Left lung (tissue), 10 donors: ENCODE measurements around the gene CYP19A1. TPM values are rescaled to one million over a fixed set of nuclear protein-coding genes. Genes with fewer than 3 reads are reported as not detected.

Experiments
- ATAC-seq: fragments of 200-7000 bp; cut with Tn5 transposase; one replicate; pipeline ENCODE4 v1.9.1; 2020; ENCODE audit warnings: moderate library complexity
- DNase-seq, 4 donors: peaks; one replicate each; pipeline ENCODE4 v3.0.0-alpha.2; 2013 to 2020
- H3K27ac ChIP-seq, 2 donors: fragments of 200-600 bp; sonication (generic) in 1 of 2; one replicate each; pipeline versions ENCODE4 v1.5.0 to v1.8.0; 2020 to 2021
- H3K27me3 ChIP-seq, 2 donors: fragments of 200-600 bp; sonication (generic) in 1 of 2; one replicate each; pipeline versions ENCODE4 v1.5.0 to v1.8.0; 2020 to 2021
- H3K36me3 ChIP-seq, 2 donors: fragments of 200-600 bp; sonication (generic) in 1 of 2; one replicate each; pipeline versions ENCODE4 v1.5.0 to v1.8.0; 2020 to 2021
- H3K4me1 ChIP-seq, 2 donors: fragments of 200-600 bp; one replicate each; pipeline ENCODE4 v1.8.0; 2021
- H3K4me3 ChIP-seq, 2 donors: fragments of 200-600 bp; sonication (generic) in 1 of 2; one replicate each; pipeline versions ENCODE4 v1.5.0 to v1.8.0; 2020 to 2021; ENCODE audit warnings: mild to moderate bottlenecking in 1 of 2
- H3K9me3 ChIP-seq, 2 donors: fragments of 200-600 bp; sonication (generic) in 1 of 2; one replicate each; pipeline versions ENCODE4 v1.5.0 to v1.8.0; 2020 to 2021
- CTCF ChIP-seq, 2 donors: fragments of 200-600 bp; sonication (generic) in 1 of 2; IDR thresholded peaks; one replicate each; pipeline versions ENCODE4 v1.5.0 to v1.8.0; 2021; ENCODE audit warnings: antibody characterized with exemption in 2 of 2
- intact Hi-C, 2 donors: fragments of 100-400 bp; cut with DNase I; formaldehyde crosslinking; loops; one replicate each; pipeline versions ENCODE4 v1.11.2 to v1.14.2; 2022
- polyA plus RNA-seq, 6 donors: library from polyadenylated mRNA; unstranded; fragments of 120-200 nt; gene quantifications; one replicate each; pipeline ENCODE4 v1.2.1, GENCODE V29; 2013; ENCODE audit not compliant: insufficient read length in 6 of 6
- total RNA-seq, 2 donors: library from RNA; stranded (reverse); fragmentation: NEBNext Ultra II Directional; extraction: Animal tissue kit (Norgen Biotek cat#: 25700); gene quantifications; one replicate each; pipeline ENCODE4 v1.2.1, GENCODE V29; 2021
- donor health status: DM: no; HTN: yes; CAD: no.
- donor health status: DM: no; HTN: no; CAD: no.

The CYP19A1 gene
- total and polyA plus RNA-seq, 8 donors = 0.13 to 7.1 (median 0.47) TPM; not detected in 2

GRCh38 chr15:51185213-51186159, 152.9 kb downstream of the CYP19A1 start:
- TF ChIP-seq CTCF (IDR thresholded peaks at IDR 0.05) = no peak
- Histone ChIP-seq H3K27me3 (no peaks in the 10 kb centered on the region), H3K36me3 (no peaks in the 10 kb centered on the region), H3K4me3 (no peak overlapping the region), H3K27ac (peak overlapping the region in 1 of 2 donors; percentile 69), H3K9me3 (no peaks in the 10 kb centered on the region), H3K4me1 (peaks cover 0 to 42% of the 10 kb centered on the region in 2 donors)
- DNase-seq (no peak), ATAC-seq (peak; percentile 17)
- intact Hi-C loops = no loop called here

- Histone ChIP-seq H3K4me1 (peaks cover 0 to 35% of the 10 kb centered on the region in 2 donors), H3K27ac (peak overlapping the region in 1 of 2 donors; percentile 69), H3K9me3 (no peaks in the 10 kb centered on the region), H3K27me3 (no peaks in the 10 kb centered on the region), H3K4me3 (no peak overlapping the region), H3K36me3 (no peaks in the 10 kb centered on the region)
- ATAC-seq (peak; percentile 73), DNase-seq (no peak)
- intact Hi-C loops = no loop called here
- TF ChIP-seq CTCF (IDR thresholded peaks at IDR 0.05) = no peak
Measured at GRCh38 chr15:51184627-51185026, 153.8 kb downstream of the CYP19A1 start.

GRCh38 chr15:51183076-51183475, 155.3 kb downstream of the CYP19A1 start:
- TF ChIP-seq CTCF (IDR thresholded peaks at IDR 0.05) = no peak
- no peak for ATAC-seq

GRCh38 chr15:51181905-51182304, 156.5 kb downstream of the CYP19A1 start:
- Histone ChIP-seq H3K36me3 (no peaks in the 10 kb centered on the region), H3K9me3 (no peaks in the 10 kb centered on the region), H3K27me3 (no peaks in the 10 kb centered on the region), H3K4me1 (peaks cover 0 to 26% of the 10 kb centered on the region in 2 donors), H3K27ac (no peak overlapping the region), H3K4me3 (no peak overlapping the region)
- intact Hi-C loops = no loop called here
- no peak for DNase-seq
- TF ChIP-seq CTCF (IDR thresholded peaks at IDR 0.05) = no peak
- no peak for ATAC-seq

More at GRCh38 chr15:51183076-51183475, 155.3 kb downstream of the CYP19A1 start:
- peaks cover 0 to 35% of the 10 kb centered on the region in 2 donors for H3K4me1 ChIP-seq
- H3K36me3 ChIP-seq = no peaks in the 10 kb centered on the region
- intact Hi-C loops = no loop called here
- H3K27me3 ChIP-seq = no peaks in the 10 kb centered on the region
- no peak overlapping the region for H3K4me3 ChIP-seq
- no peaks in the 10 kb centered on the region for H3K9me3 ChIP-seq
- DNase-seq = no peak
- no peak overlapping the region for H3K27ac ChIP-seq

- H3K4me1 ChIP-seq = peaks cover 0 to 19% of the 10 kb centered on the region in 2 donors
- TF ChIP-seq CTCF (IDR thresholded peaks at IDR 0.05) = no peak
- no peaks in the 10 kb centered on the region for H3K36me3 ChIP-seq
- no peak for DNase-seq
- H3K27me3 ChIP-seq = no peaks in the 10 kb centered on the region
- no peak for ATAC-seq
- H3K9me3 ChIP-seq = no peaks in the 10 kb centered on the region
- H3K27ac ChIP-seq = no peak overlapping the region
- no peak overlapping the region for H3K4me3 ChIP-seq
- intact Hi-C loops = no loop called here
Measured at GRCh38 chr15:51181221-51181620, 157.2 kb downstream of the CYP19A1 start.
